ENCODE measurements around the gene MSH5.
A peak's percentile ranks its signal among the peaks of the same experiment; 100 is the strongest.
"Not testable (repeated sequence)": the region's sequence is repeated elsewhere in the genome, so short reads cannot be mapped to it uniquely, and the experiment has no call there.

Gene MSH5

DNA sequence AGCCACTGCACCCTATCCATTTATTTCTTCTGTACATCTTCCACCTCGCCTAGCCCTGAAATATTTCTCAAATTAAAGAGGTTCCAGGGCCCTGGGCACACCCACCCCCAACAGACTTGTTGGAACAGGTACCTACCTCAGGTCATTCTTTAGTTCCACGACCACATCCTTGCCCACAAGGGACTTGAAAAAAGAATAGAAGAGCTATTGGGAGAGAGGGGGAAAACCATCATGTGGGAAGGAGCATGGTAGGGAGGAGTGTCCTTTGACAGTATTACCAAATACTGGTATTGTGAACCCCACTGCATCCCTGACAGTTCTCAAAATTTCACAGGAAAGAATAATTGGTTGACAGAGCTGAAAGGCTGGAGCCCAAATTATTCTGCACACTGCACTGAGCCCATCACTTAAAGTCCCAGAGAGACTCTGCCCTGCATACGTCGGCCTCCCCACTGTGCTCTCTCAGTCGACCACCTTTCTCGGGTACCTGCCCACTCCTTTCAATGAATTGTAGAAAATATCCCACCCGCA, 66.2 kb downstream of the MSH5 start:
- H2AFZ ChIP-seq (ENCODE audit: low read length): 0 out of 2 replicates have a peak overlapping the region, but pooled peaks have one; percentile 45
- H3K27me3 ChIP-seq (ENCODE audit: insufficient read depth, low read length): no peaks in the 10 kb centered on the region
- peak overlapping the region; percentile 98 for H3K9ac ChIP-seq (ENCODE audit: low read length)
- H3K4me1 ChIP-seq (ENCODE audit: insufficient read depth, low read length, severe bottlenecking): peaks cover 14% of the 10 kb centered on the region
- no peaks in the 10 kb centered on the region for H3K9me3 ChIP-seq (ENCODE audit: low read length)
- no peaks in the 10 kb centered on the region for H3F3A ChIP-seq (ENCODE audit: insufficient read depth, low read length)
- H3K4me3 ChIP-seq (ENCODE audit: low read depth, low read length, poor library complexity, severe bottlenecking): peak overlapping the region; percentile 93
- H3K4me2 ChIP-seq (ENCODE audit: low read length): peak overlapping the region; percentile 96
- TF ChIP-seq, protein P1, sequence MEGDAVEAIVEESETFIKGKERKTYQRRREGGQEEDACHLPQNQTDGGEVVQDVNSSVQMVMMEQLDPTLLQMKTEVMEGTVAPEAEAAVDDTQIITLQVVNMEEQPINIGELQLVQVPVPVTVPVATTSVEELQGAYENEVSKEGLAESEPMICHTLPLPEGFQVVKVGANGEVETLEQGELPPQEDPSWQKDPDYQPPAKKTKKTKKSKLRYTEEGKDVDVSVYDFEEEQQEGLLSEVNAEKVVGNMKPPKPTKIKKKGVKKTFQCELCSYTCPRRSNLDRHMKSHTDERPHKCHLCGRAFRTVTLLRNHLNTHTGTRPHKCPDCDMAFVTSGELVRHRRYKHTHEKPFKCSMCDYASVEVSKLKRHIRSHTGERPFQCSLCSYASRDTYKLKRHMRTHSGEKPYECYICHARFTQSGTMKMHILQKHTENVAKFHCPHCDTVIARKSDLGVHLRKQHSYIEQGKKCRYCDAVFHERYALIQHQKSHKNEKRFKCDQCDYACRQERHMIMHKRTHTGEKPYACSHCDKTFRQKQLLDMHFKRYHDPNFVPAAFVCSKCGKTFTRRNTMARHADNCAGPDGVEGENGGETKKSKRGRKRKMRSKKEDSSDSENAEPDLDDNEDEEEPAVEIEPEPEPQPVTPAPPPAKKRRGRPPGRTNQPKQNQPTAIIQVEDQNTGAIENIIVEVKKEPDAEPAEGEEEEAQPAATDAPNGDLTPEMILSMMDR (IDR thresholded peaks at IDR 0.05; ENCODE audit: low read length): no peak
- TF ChIP-seq EZH2 (IDR thresholded peaks at IDR 0.05; ENCODE audit: borderline replicate concordance, low read length): no peak
- H4K20me1 ChIP-seq (ENCODE audit: insufficient read depth, low read length): no peaks in the 10 kb centered on the region
- peak overlapping the region; percentile 59 for H3K27ac ChIP-seq (ENCODE audit: low read depth, low read length, poor library complexity, severe bottlenecking)
- no peaks in the 10 kb centered on the region for H3K9me2 ChIP-seq (ENCODE audit: low read depth, low read length)
- peaks cover 9% of the 10 kb centered on the region for H3K79me2 ChIP-seq (ENCODE audit: insufficient read depth, low read length)
- H3K36me3 ChIP-seq (ENCODE audit: insufficient read depth, low read length): peaks cover 21% of the 10 kb centered on the region

DNA sequence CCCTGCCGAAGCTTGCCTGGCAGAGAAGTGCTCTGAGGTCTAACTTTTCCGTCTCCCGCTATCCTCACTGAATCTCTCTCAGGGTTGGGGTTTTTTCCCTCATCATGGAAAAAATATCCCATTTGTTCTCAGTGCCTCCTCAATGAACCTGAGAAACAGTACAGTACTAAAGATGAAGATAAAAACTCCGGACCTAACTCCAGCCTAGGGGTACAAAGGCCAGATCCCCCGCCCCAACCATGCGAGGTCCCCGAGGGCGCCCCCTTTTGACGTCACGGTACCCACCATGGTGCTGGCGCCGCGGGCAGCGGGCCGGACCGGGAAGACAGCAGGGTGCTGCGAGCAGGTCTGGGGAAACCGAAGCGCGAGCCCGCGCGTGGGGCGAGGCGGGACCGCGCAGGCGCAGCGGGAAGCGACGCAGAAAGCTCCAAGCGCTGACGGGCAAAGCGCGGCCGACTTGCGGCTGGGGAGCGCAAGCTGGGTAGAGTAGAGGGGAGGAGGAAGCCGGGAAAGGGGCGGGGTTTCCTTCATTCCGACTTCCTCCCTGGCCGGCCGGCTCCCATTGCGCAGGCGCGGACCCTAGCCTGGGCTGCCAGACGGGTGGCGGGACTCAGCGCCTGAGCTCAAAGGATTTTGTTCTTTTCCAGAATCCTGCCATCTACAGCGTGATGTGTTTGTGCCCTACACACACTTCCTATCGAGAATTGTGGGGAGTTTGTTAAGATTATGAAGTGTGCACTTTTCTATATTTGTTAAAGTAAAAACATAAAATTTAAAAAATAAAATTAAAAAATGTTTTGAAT, 66.9 kb downstream of the MSH5 start, which contains the start of gene LSM2:
TSS of gene LSM2 (minus strand) at position 497 of the 803 bp plus-strand sequence. CDS start at position 288, 209 bp downstream.
- Histone ChIP-seq H3K9me3 (ENCODE audit: low read length) (no peaks in the 10 kb centered on the region), H3K4me3 (ENCODE audit: low read depth, low read length, poor library complexity, severe bottlenecking) (peak within 1 kb of the TSS; percentile 93), H3K4me1 (ENCODE audit: insufficient read depth, low read length, severe bottlenecking) (peaks cover 14% of the 10 kb centered on the region), H3K4me2 (ENCODE audit: low read length) (peak within 1 kb of the TSS; percentile 96), H4K20me1 (ENCODE audit: insufficient read depth, low read length) (no peaks in the 10 kb centered on the region), H3K27me3 (ENCODE audit: insufficient read depth, low read length) (no peaks in the 10 kb centered on the region), H3K27ac (ENCODE audit: low read depth, low read length, poor library complexity, severe bottlenecking) (peak within 1 kb of the TSS; percentile 59), H3K9me2 (ENCODE audit: low read depth, low read length) (no peaks in the 10 kb centered on the region), H3K9ac (ENCODE audit: low read length) (peak within 1 kb of the TSS; percentile 98), H2AFZ (ENCODE audit: low read length) (0 out of 2 replicates have a peak within 1 kb of the TSS, but pooled peaks have one; percentile 45), H3F3A (ENCODE audit: insufficient read depth, low read length) (no peaks in the 10 kb centered on the region), H3K36me3 (ENCODE audit: insufficient read depth, low read length) (peaks cover 14% of the 10 kb centered on the region), H3K79me2 (ENCODE audit: insufficient read depth, low read length) (peaks cover 9% of the 10 kb centered on the region)
- TF ChIP-seq, protein P1 (IDR thresholded peaks at IDR 0.05; ENCODE audit: low read length): peak; percentile 59
- TF ChIP-seq EZH2 (IDR thresholded peaks at IDR 0.05; ENCODE audit: borderline replicate concordance, low read length): no peak

DNA sequence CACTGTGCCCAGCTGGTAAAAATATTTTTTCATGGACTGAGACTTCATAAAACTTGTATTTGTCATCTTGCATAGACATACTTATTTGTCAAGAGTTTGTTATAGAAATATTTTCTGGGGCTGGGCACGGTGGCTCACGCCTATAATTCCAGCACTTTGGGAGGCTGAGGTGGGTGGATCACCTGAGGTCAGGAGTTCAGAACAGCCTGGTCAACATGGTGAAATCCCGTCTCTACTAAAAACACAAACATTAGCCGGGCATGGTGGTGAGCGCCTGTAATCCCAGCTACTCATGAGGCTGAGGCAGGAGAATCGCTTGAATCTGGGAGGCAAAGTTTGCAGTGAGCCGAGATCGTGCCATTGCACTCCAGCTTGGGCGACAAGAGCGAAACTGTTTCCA, 68.8 kb downstream of the MSH5 start:
- not testable (repeated sequence) for H3K9me3 ChIP-seq (ENCODE audit: low read length); H3K4me3 ChIP-seq (ENCODE audit: low read depth, low read length, poor library complexity, severe bottlenecking); H3K27me3 ChIP-seq (ENCODE audit: insufficient read depth, low read length); H3K36me3 ChIP-seq (ENCODE audit: insufficient read depth, low read length); H3K4me2 ChIP-seq (ENCODE audit: low read length); H3K9ac ChIP-seq (ENCODE audit: low read length); H2AFZ ChIP-seq (ENCODE audit: low read length); H3F3A ChIP-seq (ENCODE audit: insufficient read depth, low read length); H4K20me1 ChIP-seq (ENCODE audit: insufficient read depth, low read length); H3K79me2 ChIP-seq (ENCODE audit: insufficient read depth, low read length); H3K9me2 ChIP-seq (ENCODE audit: low read depth, low read length); H3K27ac ChIP-seq (ENCODE audit: low read depth, low read length, poor library complexity, severe bottlenecking)
- peaks cover 14% of the 10 kb centered on the region for H3K4me1 ChIP-seq (ENCODE audit: insufficient read depth, low read length, severe bottlenecking)

Data from OCI-LY1 (cell line).